ENCODE results near the gene LECT2. TPM values are rescaled to one million over a fixed set of nuclear protein-coding genes. Genes with fewer than 3 reads are reported as not detected.

The LECT2 gene
- total RNA-seq, 1 donor from 2014 or later = not detected

GRCh38 chr5:135898651-135899050 is 56.1 kb downstream of the LECT2 start:
- no peaks in the 10 kb centered on the region for H3K4me1 Mint-ChIP-seq (ENCODE audit: low read depth)
- H3K27me3 Mint-ChIP-seq (ENCODE audit: low read depth) = peaks cover 42% of the 10 kb centered on the region
- H3K36me3 Mint-ChIP-seq (ENCODE audit: low read depth) = no peaks in the 10 kb centered on the region
- no peak overlapping the region for H3K27ac Mint-ChIP-seq (ENCODE audit: unreplicated experiment)
- H3K4me3 Mint-ChIP-seq (ENCODE audit: unreplicated experiment) = no peak overlapping the region
- DNase-seq (ENCODE audit: low spot score) = no peak
- TF ChIP-seq CTCF (IDR thresholded peaks at IDR 0.05) = no peak
- H3K9me3 Mint-ChIP-seq (ENCODE audit: low read depth) = no peaks in the 10 kb centered on the region

Other genes starting within 250 kb of the LECT2 start
- gene SLC25A48, start 120.3 kb downstream of the LECT2 start, total RNA-seq = not detected in 3 replicates
- not detected in 3 replicates for gene IL9, start 59.1 kb downstream of the LECT2 start, total RNA-seq
- 491 to 631 TPM (median 620 TPM) in 3 replicates for gene TGFBI, start 74.0 kb upstream of the LECT2 start, total RNA-seq
- 51.7 to 62.3 TPM (median 55.3 TPM) in 3 replicates for gene SMAD5, start 177.9 kb upstream of the LECT2 start, total RNA-seq
- not detected in 3 replicates for gene SMIM32, start 238.2 kb upstream of the LECT2 start, total RNA-seq

All from chondrocyte (in vitro differentiated cells).